Stimulated activated naive CD8-positive, alpha-beta T cell treated with anti-CD3 and anti-CD28 coated beads, Interleukin-15, Interleukin-2, amounts not matched to agents 100 U/mL and 50 U/mL, for 24 hours (primary cell): ENCODE results near the gene IFITM10.

ENCODE experiments used
- ATAC-seq: fragments of 150-1000 bp; cut with Tn5 transposase; one replicate; pipeline ENCODE4 v1.10.0; 2021
- DNase-seq: peaks from one replicate; pipeline ENCODE4 v3.0.0; 2021

Gene IFITM10

GRCh38 chr11:1750481-1750839 is at the start of gene IFITM10:
Gene IFITM10 (minus strand): TSS chr11:1750595. CDS start chr11:1750442, 153 bp downstream.
- ATAC-seq (no peak), DNase-seq (no peak)

GRCh38 chr11:1797391-1798125 is 47.2 kb upstream of the IFITM10 start:
- ATAC-seq: no peak
- no peak for DNase-seq

- ATAC-seq (no peak), DNase-seq (no peak)
Measured at GRCh38 chr11:1796413-1797011, 46.1 kb upstream of the IFITM10 start.

- no peak for DNase-seq
- no peak for ATAC-seq
Measured at GRCh38 chr11:1793081-1793480, 42.7 kb upstream of the IFITM10 start.

- ATAC-seq (peak; percentile 28), DNase-seq (no peak)
Measured at GRCh38 chr11:1792461-1792860, 42.1 kb upstream of the IFITM10 start.

GRCh38 chr11:1791912-1792311 is 41.5 kb upstream of the IFITM10 start:
- ATAC-seq: no peak
- DNase-seq: no peak

- DNase-seq (no peak), ATAC-seq (no peak)
Measured at GRCh38 chr11:1786466-1786865, 36.1 kb upstream of the IFITM10 start.

- ATAC-seq: no peak
- DNase-seq: no peak
Measured at GRCh38 chr11:1785749-1786413, 35.5 kb upstream of the IFITM10 start.

- ATAC-seq (no peak), DNase-seq (no peak)
Measured at GRCh38 chr11:1784761-1785650, 34.6 kb upstream of the IFITM10 start.

- DNase-seq: no peak
- no peak for ATAC-seq
Measured at GRCh38 chr11:1783725-1784529, 33.5 kb upstream of the IFITM10 start.

GRCh38 chr11:1782831-1783724 is 32.7 kb upstream of the IFITM10 start:
- DNase-seq: no peak
- no peak for ATAC-seq

- DNase-seq (no peak), ATAC-seq (no peak)
Measured at GRCh38 chr11:1782031-1782590, 31.7 kb upstream of the IFITM10 start.

- no peak for ATAC-seq
- no peak for DNase-seq
Measured at GRCh38 chr11:1781593-1781975, 31.2 kb upstream of the IFITM10 start.

GRCh38 chr11:1780700-1781592 is 30.6 kb upstream of the IFITM10 start:
- no peak for ATAC-seq

GRCh38 chr11:1779806-1780699 is 29.7 kb upstream of the IFITM10 start:
- ATAC-seq (no peak), DNase-seq (no peak)

More at GRCh38 chr11:1780700-1781592, 30.6 kb upstream of the IFITM10 start:
- DNase-seq: no peak

- DNase-seq (no peak), ATAC-seq (no peak)
Measured at GRCh38 chr11:1779034-1779805, 28.8 kb upstream of the IFITM10 start.
